GM13976 (cell line): ENCODE results near the gene BTBD18.

Experiments
- DNase-seq: peaks from one replicate; pipeline ENCODE4 v3.0.0; 2012; ENCODE audit warnings: low spot score
- in situ Hi-C: fragments of 300-500 bp; cut with MboI; formaldehyde crosslinking; loops from one replicate; pipeline ENCODE4 v1.12.0; 2022; ENCODE audit warnings: low sequenced_read_pairs, mixed read lengths, inconsistent platforms; ENCODE audit not compliant: unreplicated experiment
- TF ChIP-seq, protein P1 (sequence below): IDR thresholded peaks from 2 replicates; pipeline ENCODE4 v1.5.1; 2012; ENCODE audit warnings: borderline replicate concordance, mild to moderate bottlenecking; ENCODE audit not compliant: insufficient read depth; ENCODE audit errors: extremely low read depth, missing control alignments, control extremely low read depth

The BTBD18 gene

DNA sequence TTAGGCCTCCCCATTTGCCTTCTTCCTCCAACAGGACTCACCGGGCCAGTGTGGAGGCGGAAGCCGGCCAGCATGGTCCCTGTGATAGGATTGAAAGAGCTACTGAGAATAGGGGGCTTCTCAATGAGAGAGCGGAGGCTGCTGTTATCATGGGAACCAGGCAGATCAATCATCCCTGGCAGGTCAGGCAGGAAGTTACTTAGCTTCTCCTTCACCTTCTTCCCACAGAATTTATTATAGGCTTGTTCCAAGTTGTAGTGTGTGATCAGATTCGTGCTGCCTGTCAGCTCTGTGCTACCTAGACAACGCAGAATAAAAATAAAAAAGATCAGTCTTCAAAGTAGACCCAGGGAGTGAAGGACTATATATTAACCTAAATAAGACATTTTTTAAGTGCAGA is 46.7 kb downstream of the BTBD18 start:
- DNase-seq, result no peak
- in situ Hi-C loops, result no loop called here
- TF ChIP-seq, protein P1, sequence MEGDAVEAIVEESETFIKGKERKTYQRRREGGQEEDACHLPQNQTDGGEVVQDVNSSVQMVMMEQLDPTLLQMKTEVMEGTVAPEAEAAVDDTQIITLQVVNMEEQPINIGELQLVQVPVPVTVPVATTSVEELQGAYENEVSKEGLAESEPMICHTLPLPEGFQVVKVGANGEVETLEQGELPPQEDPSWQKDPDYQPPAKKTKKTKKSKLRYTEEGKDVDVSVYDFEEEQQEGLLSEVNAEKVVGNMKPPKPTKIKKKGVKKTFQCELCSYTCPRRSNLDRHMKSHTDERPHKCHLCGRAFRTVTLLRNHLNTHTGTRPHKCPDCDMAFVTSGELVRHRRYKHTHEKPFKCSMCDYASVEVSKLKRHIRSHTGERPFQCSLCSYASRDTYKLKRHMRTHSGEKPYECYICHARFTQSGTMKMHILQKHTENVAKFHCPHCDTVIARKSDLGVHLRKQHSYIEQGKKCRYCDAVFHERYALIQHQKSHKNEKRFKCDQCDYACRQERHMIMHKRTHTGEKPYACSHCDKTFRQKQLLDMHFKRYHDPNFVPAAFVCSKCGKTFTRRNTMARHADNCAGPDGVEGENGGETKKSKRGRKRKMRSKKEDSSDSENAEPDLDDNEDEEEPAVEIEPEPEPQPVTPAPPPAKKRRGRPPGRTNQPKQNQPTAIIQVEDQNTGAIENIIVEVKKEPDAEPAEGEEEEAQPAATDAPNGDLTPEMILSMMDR, result no peak

DNA sequence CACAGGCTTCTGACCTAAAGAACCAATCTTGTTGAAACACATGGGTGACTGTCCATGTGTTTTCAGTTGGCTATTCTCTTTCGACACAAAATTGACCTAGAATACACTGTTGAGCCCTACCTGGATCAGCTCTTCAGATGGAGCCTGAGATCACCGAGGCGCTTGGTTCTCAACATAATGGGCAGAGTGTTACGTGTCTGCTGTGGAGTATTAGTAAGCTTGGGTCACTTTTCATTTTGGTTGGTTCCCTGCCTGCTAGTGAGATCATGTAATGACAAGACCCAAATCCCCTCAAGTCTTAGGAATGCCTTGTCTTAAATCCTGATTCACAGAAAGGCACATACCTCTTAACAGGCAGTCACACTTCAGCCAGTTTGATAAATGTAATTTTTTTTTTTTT is 48.3 kb downstream of the BTBD18 start:
- TF ChIP-seq, protein P1, result no peak
- DNase-seq, result no peak
- in situ Hi-C loops, result no loop called here

DNA sequence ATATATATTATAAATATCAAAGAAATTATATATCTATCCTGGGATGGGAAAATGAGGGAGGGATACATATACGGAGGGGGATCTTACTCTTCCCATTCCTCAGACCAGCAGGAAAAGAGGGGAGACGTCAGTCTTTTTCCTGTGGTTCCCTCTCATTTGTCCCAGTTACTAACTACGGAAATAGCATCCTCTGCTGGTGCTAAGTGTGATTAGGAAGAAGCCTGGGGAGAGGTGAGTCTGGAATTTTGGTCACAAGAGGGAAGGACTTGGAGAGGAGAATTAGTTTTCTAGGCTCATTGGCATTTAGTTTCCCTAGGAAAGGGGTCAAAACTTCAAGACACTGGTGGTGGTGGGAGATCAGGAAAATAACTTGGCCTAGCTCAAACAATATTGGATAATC is 51.2 kb downstream of the BTBD18 start:
- in situ Hi-C loops, result no loop called here
- TF ChIP-seq, protein P1, result no peak
- no peak for DNase-seq

DNA sequence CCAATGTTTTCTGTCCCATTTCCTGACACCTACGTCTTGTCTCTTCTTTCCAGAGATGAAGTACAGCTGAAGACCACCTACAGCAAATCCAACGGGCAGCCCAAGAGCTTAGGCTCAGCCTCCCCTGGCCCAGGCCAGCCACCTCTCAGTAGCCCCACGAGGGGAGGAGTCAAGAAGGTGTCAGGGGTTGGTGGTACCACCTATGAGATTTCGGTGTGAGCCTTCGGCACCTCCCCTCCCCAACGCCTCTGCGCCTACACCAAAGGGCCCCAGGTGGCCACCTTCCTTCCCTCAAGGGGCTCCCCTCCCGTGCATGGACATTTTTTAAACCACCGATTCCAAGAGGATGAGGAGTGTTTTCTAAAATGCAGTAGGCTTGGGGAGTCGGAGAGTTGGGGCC is 51.8 kb downstream of the BTBD18 start:
- TF ChIP-seq, protein P1, result no peak
- DNase-seq, result no peak
- in situ Hi-C loops, result no loop called here

DNA sequence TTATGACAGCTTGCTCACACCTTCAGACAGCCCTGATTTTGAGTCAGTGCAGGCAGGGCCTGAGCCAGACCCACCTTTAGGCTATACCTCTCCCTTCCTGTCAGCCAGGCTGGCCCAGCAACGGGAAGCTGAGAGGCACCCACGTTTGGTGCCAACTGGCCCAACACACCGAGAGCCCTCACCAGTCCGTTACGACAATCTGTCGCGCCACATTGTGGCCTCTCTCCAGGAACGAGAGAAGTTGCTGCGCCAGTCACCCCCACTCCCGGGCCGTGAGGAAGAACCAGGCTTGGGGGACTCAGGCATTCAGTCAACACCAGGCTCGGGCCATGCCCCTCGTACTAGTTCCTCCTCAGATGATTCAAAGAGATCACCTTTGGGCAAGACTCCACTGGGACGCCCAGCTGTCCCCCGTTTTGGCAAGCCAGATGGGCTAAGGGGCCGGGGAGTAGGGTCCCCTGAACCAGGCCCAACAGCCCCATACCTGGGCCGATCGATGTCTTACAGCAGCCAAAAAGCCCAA is 52.7 kb downstream of the BTBD18 start:
- TF ChIP-seq, protein P1, result no peak
- in situ Hi-C loops, result no loop called here
- no peak for DNase-seq
